H1 (cell line): Measurements from ENCODE around the gene SELENBP1. TPM values are rescaled to one million over a fixed set of nuclear protein-coding genes. Genes with fewer than 3 reads are reported as not detected.

Experiments
- CBX8 ChIP-seq: fragments of 300-800, 300-1000 bp; sonication (generic); IDR thresholded peaks from 2 replicates; pipeline ENCODE4 v1.7.1; 2016; ENCODE audit warnings: low read depth, low read length, borderline replicate concordance
- EGR1 ChIP-seq: IDR thresholded peaks from 2 replicates; pipeline ENCODE4 v1.6.1; 2011; ENCODE audit warnings: low read depth, low read length, borderline replicate concordance
- GABPA ChIP-seq: IDR thresholded peaks from 2 replicates; pipeline ENCODE4 v1.6.1; 2011; ENCODE audit warnings: mild to moderate bottlenecking, low read length, moderate library complexity, borderline replicate concordance; ENCODE audit not compliant: insufficient read depth
- HDAC6 ChIP-seq: IDR thresholded peaks from one replicate; pipeline ENCODE4 v1.7.1; 2012; ENCODE audit warnings: low read depth, mild to moderate bottlenecking, inconsistent platforms, low read length, moderate library complexity
- JUN ChIP-seq: IDR thresholded peaks from 2 replicates; pipeline ENCODE4 v1.6.1; 2011; ENCODE audit warnings: low read depth, mild to moderate bottlenecking, improper control_type of control experiment, low read length
- JUND ChIP-seq: IDR thresholded peaks from 2 replicates; pipeline ENCODE4 v1.6.1; 2011; ENCODE audit warnings: mild to moderate bottlenecking, improper control_type of control experiment, low read length
- KDM4A ChIP-seq: IDR thresholded peaks from one replicate; pipeline ENCODE4 v1.7.1; 2012; ENCODE audit warnings: low read depth, mild to moderate bottlenecking, moderate library complexity, low read length, inconsistent platforms; ENCODE audit not compliant: severe bottlenecking
- MAFK ChIP-seq: IDR thresholded peaks from 2 replicates; pipeline ENCODE4 v1.6.1; 2012; ENCODE audit warnings: low read depth, mild to moderate bottlenecking, improper control_type of control experiment, low read length
- NANOG ChIP-seq: IDR thresholded peaks from 2 replicates; pipeline ENCODE4 v1.6.1; 2011; ENCODE audit warnings: low read length, low read depth, mild to moderate bottlenecking, inconsistent platforms; ENCODE audit not compliant: insufficient read depth, poor library complexity, severe bottlenecking
- POLR2A ChIP-seq, 2 experiments: IDR thresholded peaks; 1 replicate in 1 of 2; 2 replicates in 1 of 2; pipeline ENCODE4 v1.6.1; 2011; ENCODE audit warnings: low read depth in 2 of 2, low read length in 2 of 2, mild to moderate bottlenecking in 2 of 2; ENCODE audit errors: control extremely low read depth in 1 of 2
- RAD21 ChIP-seq, 2 experiments: IDR thresholded peaks in 1 of 2; conservative IDR thresholded peaks in 1 of 2; 2 replicates each; pipeline ENCODE4 v1.6.1; 2011; ENCODE audit warnings: low read depth in 2 of 2, low read length in 2 of 2, improper control_type of control experiment in 1 of 2, inconsistent platforms in 1 of 2, mild to moderate bottlenecking in 1 of 2, moderate library complexity in 1 of 2
- RXRA ChIP-seq: IDR thresholded peaks from 2 replicates; pipeline ENCODE4 v1.6.1; 2011; ENCODE audit warnings: low read depth, mild to moderate bottlenecking, low read length, moderate library complexity; ENCODE audit not compliant: insufficient read depth
- SIN3A ChIP-seq, 2 experiments: IDR thresholded peaks in 1 of 2; conservative IDR thresholded peaks in 1 of 2; 2 replicates each; pipeline ENCODE4 v1.6.1; 2011 to 2012; ENCODE audit warnings: low read length in 2 of 2, improper control_type of control experiment in 1 of 2, low read depth in 1 of 2, mild to moderate bottlenecking in 1 of 2
- SRF ChIP-seq: IDR thresholded peaks from 2 replicates; pipeline ENCODE4 v1.6.1; 2011; ENCODE audit warnings: mild to moderate bottlenecking, low read depth, low read length, moderate library complexity
- TAF1 ChIP-seq: IDR thresholded peaks from 2 replicates; pipeline ENCODE4 v1.6.1; 2011; ENCODE audit warnings: mild to moderate bottlenecking, low read depth, low read length
- TBP ChIP-seq: IDR thresholded peaks from 2 replicates; pipeline ENCODE4 v1.6.1; 2011; ENCODE audit warnings: low read depth, low read length, improper control_type of control experiment
- TEAD4 ChIP-seq: IDR thresholded peaks from 2 replicates; pipeline ENCODE4 v1.6.1; 2012; ENCODE audit warnings: low read depth, low read length, inconsistent platforms, mixed read lengths
- YY1 ChIP-seq: IDR thresholded peaks from 2 replicates; pipeline ENCODE4 v1.6.1; 2011; ENCODE audit warnings: low read depth, mild to moderate bottlenecking, low read length
- polyA plus RNA-seq, 7 experiments: library from polyadenylated mRNA; depleted of rRNA in 3 of 7; stranded (reverse) in 5 of 7; unstranded in 2 of 7; fragments of >200 nt in 5 of 7; fragments of 200-250 nt in 2 of 7; gene quantifications; 1 replicate in 5 of 7; 2 replicates in 1 of 7; 4 replicates in 1 of 7; pipeline versions ENCODE4 v1.2.1 to v1.2.3, GENCODE V29; 2011 to 2013; ENCODE audit warnings: missing spikeins in 2 of 7, mixed read lengths in 2 of 7
- total RNA-seq: library from RNA; stranded (reverse); fragmentation: NEBNext Ultra II Directional; extraction: Animal tissue kit (Norgen Biotek cat#: 25700); gene quantifications from 2 replicates; pipeline ENCODE4 v1.2.1, GENCODE V29; 2021
- TF ChIP-seq, protein P1 (sequence below), 3 experiments: IDR thresholded peaks; 1 replicate in 2 of 3; 2 replicates in 1 of 3; pipeline versions ENCODE4 v1.5.1 to v1.6.1; 2011; ENCODE audit warnings: low read length in 3 of 3, mild to moderate bottlenecking in 3 of 3, inconsistent platforms in 2 of 3, low read depth in 1 of 3, moderate library complexity in 1 of 3; ENCODE audit not compliant: insufficient read depth in 1 of 3; ENCODE audit errors: control extremely low read depth in 1 of 3
- TF ChIP-seq, protein P2 (sequence below): IDR thresholded peaks from 2 replicates; pipeline ENCODE4 v1.6.1; 2011; ENCODE audit warnings: low read length, improper control_type of control experiment

Gene SELENBP1
- total and polyA plus RNA-seq, 2 of the 8 experiments (the other 6 are each of a cell fraction or from before 2014, with no cell fraction given): 20.0 to 32.4 TPM

DNA sequence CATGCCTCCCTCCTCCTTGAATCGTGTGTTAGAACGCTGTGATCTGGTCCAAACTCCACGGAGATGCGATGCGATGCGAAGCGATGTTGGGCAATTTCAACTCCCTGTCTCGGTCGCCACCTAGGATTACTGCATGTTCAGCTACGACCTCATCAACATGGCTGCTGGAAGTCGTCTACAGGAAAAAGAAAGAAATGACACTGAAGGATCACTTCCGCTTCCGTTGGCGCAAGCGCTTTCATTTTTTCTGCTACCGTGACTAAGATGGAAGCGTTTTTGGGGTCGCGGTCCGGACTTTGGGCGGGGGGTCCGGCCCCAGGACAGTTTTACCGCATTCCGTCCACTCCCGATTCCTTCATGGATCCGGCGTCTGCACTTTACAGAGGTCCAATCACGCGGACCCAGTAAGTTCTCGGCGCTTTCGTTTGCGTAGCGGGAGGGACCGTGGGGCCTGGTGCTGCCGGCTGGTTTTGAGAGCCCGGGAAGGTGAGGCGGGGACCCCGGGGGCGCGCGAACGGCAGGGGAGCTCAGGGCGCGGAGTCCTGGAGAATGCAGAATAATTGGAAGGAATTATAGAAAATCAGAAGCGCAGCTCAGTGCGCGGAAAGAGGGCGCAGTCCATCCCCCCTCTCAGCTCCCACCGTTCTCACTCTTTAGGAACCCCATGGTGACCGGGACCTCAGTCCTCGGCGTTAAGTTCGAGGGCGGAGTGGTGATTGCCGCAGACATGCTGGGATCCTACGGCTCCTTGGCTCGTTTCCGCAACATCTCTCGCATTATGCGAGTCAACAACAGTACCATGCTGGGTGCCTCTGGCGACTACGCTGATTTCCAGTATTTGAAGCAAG lies 27.0 kb upstream of the SELENBP1 start, which contains the start of gene PSMB4 (continued):
- TF ChIP-seq SIN3A (conservative IDR thresholded peaks at IDR 0.05 in 1 of 2, IDR thresholded peaks at IDR 0.05 in 1 of 2; ENCODE audit: low read depth in 1 of 2, low read length in 2 of 2) (peak; percentile 10 to 83; a peak in 2 of 4 replicates), POLR2A (IDR thresholded peaks at IDR 0.05; ENCODE audit: control extremely low read depth in 1 of 2, low read depth in 2 of 2, low read length in 2 of 2) (peak; percentile 77 to 85), CBX8 (no peak), HDAC6 (no peak), EGR1 (no peak), TBP (peak; percentile 91), RXRA (no peak), YY1 (peak; percentile 99), NANOG (no peak), SRF (no peak), JUN (no peak), KDM4A (no peak), RAD21 (IDR thresholded peaks at IDR 0.05 in 1 of 2, conservative IDR thresholded peaks at IDR 0.05 in 1 of 2; ENCODE audit: low read depth in 2 of 2, low read length in 2 of 2) (peak; percentile 52 to 59), TEAD4 (no peak), TAF1 (peak; percentile 94), JUND (no peak; the same call in 1 of the 2 replicates), MAFK (peak; percentile 31; the same call in 1 of the 2 replicates), GABPA (peak; percentile 89)
- TF ChIP-seq, protein P1, sequence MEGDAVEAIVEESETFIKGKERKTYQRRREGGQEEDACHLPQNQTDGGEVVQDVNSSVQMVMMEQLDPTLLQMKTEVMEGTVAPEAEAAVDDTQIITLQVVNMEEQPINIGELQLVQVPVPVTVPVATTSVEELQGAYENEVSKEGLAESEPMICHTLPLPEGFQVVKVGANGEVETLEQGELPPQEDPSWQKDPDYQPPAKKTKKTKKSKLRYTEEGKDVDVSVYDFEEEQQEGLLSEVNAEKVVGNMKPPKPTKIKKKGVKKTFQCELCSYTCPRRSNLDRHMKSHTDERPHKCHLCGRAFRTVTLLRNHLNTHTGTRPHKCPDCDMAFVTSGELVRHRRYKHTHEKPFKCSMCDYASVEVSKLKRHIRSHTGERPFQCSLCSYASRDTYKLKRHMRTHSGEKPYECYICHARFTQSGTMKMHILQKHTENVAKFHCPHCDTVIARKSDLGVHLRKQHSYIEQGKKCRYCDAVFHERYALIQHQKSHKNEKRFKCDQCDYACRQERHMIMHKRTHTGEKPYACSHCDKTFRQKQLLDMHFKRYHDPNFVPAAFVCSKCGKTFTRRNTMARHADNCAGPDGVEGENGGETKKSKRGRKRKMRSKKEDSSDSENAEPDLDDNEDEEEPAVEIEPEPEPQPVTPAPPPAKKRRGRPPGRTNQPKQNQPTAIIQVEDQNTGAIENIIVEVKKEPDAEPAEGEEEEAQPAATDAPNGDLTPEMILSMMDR (IDR thresholded peaks at IDR 0.05; ENCODE audit: control extremely low read depth in 1 of 3, insufficient read depth in 1 of 3, low read depth in 1 of 3, low read length in 3 of 3): peak; percentile 16 to 56 (median 33); a peak in 2 of 4 replicates
- TF ChIP-seq, protein P2, sequence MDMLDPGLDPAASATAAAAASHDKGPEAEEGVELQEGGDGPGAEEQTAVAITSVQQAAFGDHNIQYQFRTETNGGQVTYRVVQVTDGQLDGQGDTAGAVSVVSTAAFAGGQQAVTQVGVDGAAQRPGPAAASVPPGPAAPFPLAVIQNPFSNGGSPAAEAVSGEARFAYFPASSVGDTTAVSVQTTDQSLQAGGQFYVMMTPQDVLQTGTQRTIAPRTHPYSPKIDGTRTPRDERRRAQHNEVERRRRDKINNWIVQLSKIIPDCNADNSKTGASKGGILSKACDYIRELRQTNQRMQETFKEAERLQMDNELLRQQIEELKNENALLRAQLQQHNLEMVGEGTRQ: no peak
